Thyroid gland (tissue), 4 donors: ENCODE measurements around the gene PFAS. TPM values are rescaled to one million over a fixed set of nuclear protein-coding genes. Genes with fewer than 3 reads are reported as not detected.

Experiments used
- DNase-seq, 2 donors: peaks; one replicate each; pipeline ENCODE4 v3.0.0-alpha.2; 2019
- H3K27ac ChIP-seq, 3 donors: fragments of 200-600 bp; sonication (generic); 1 replicate in 2 of 3; 2 replicates in 1 of 3; pipeline ENCODE4 v1.5.1; 2016 to 2019; ENCODE audit warnings: mild to moderate bottlenecking in 1 of 3, moderate library complexity in 1 of 3
- H3K27me3 ChIP-seq: fragments of 200-600 bp; sonication (generic); one replicate; pipeline ENCODE4 v1.5.1; 2019
- H3K36me3 ChIP-seq, 2 donors: fragments of 200-600 bp; sonication (generic); one replicate each; pipeline ENCODE4 v1.5.1; 2016 to 2019
- H3K4me1 ChIP-seq, 2 donors: fragments of 200-600 bp; sonication (generic); one replicate each; pipeline ENCODE4 v1.5.1; 2017 to 2019
- H3K4me3 ChIP-seq, 3 donors: fragments of 200-600 bp; sonication (generic); replicated peaks in 1 of 3; 1 replicate in 2 of 3; 2 replicates in 1 of 3; pipeline ENCODE4 v1.5.1; 2016; ENCODE audit warnings: mild to moderate bottlenecking in 1 of 3
- H3K9me3 ChIP-seq: fragments of 200-600 bp; sonication (generic); one replicate; pipeline ENCODE4 v1.5.1; 2017
- CTCF ChIP-seq, 6 experiments: fragments of 200-600 bp in 3 of 6; fragments of 450-650 bp in 3 of 6; sonication (generic) in 3 of 6; IDR thresholded peaks; one replicate each; pipeline ENCODE4 v1.5.1; 2016 to 2019; ENCODE audit warnings: antibody characterized with exemption in 6 of 6, mild to moderate bottlenecking in 2 of 6, inconsistent platforms in 1 of 6, moderate library complexity in 1 of 6
- POLR2A ChIP-seq, 2 donors: fragments of 450-650 bp; IDR thresholded peaks; one replicate each; pipeline ENCODE4 v1.6.1; 2017; ENCODE audit warnings: antibody characterized with exemption in 2 of 2, mild to moderate bottlenecking in 2 of 2, moderate library complexity in 1 of 2
- WGBS, 2 donors: methylation state at CpG; one replicate each; pipeline ENCODE4 v1.1.5; 2017; 5-methylcytosine and 5-hydroxymethylcytosine counted together
- intact Hi-C: fragments of 100-400 bp; cut with DNase I; formaldehyde crosslinking; loops from one replicate; pipeline ENCODE4 v1.15.1; 2023
- total RNA-seq, 4 donors: library from RNA; depleted of rRNA; stranded (reverse); fragments of >200 nt; gene quantifications; one replicate each; pipeline ENCODE4 v1.2.3, GENCODE V29; 2016

The PFAS gene
- total RNA-seq, 4 donors from 2014 or later, result 14.8 to 39.5 (median 18.3) TPM

DNA sequence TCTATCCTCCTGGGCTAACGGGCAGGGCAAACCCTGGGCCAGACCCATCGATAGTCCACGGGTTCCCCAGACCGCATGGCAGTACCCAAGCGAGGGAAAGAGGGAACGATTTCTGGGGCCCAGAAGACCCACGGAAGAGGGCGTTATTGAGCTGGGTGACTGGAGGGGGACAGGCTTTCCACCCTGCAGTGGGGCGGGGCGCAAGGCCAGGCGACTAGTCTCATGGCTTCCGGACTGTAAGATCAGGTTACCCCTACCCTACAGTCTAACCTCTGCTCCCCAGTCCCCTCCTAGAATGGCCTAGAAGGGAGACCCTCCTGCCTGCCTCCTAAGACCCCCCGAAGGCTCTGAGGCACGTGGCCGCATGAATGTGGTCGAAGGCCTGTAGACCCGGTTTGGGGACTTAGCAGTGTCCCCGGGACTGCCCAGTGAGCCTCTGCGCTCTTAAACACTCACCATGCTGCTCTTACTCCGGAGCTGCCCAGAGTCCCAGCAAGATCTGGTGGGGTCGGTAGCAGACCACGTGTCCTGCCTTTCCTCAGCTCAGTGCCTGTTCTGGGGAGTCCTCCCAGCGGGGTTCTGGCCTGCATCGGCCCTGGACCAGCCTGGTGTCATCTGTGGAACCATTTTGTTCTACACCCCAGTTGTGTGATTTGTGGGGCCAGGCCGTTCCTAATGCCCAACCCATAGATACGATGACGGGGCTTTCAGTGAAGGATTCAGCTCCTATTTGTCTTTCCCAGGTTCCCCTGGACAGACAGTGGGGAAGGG is 25.5 kb upstream of the PFAS start:
- intact Hi-C loops, result loop anchor here (10.0 kb wide), 2 partner anchors 71 to 99 kb away; partner anchors contain the start of genes HES7 and SLC25A35
- H3K9me3 ChIP-seq, result no peaks in the 10 kb centered on the region
- no peak for TF ChIP-seq POLR2A (IDR thresholded peaks at IDR 0.05)
- TF ChIP-seq CTCF (IDR thresholded peaks at IDR 0.05), result no peak
- peak overlapping the region; percentile 3 to 66 (median 25) for H3K4me3 ChIP-seq
- peak overlapping the region; percentile 93 to 99 (median 98) for H3K27ac ChIP-seq
- peaks cover 9 to 15% of the 10 kb centered on the region in 2 donors for H3K36me3 ChIP-seq
- 4 to 5% methylated on average over 21 to 24 of the region's 27 CpGs for WGBS, 2 donors
- no peaks in the 10 kb centered on the region for H3K27me3 ChIP-seq
- DNase-seq, result peak; percentile 69
- peaks cover 8 to 18% of the 10 kb centered on the region in 2 donors for H3K4me1 ChIP-seq

GRCh38 chr17:8224891-8225812 is 23.9 kb upstream of the PFAS start:
- peaks cover 8 to 17% of the 10 kb centered on the region in 2 donors for H3K4me1 ChIP-seq
- 92 to 93% methylated on average over 24 to 26 of the region's 26 CpGs for WGBS, 2 donors
- no peak overlapping the region for H3K27ac ChIP-seq
- H3K36me3 ChIP-seq, result peaks cover 25 to 31% of the 10 kb centered on the region in 2 donors
- H3K4me3 ChIP-seq, result no peak overlapping the region
- no peaks in the 10 kb centered on the region for H3K9me3 ChIP-seq
- TF ChIP-seq POLR2A (IDR thresholded peaks at IDR 0.05), result no peak
- TF ChIP-seq CTCF (IDR thresholded peaks at IDR 0.05), result no peak
- intact Hi-C loops, result loop anchor here (10.0 kb wide), 2 partner anchors 70 to 100 kb away; partner anchors contain the start of genes HES7 and SLC25A35
- no peak for DNase-seq
- H3K27me3 ChIP-seq, result no peaks in the 10 kb centered on the region

- peaks cover 31 to 40% of the 10 kb centered on the region in 2 donors for H3K36me3 ChIP-seq
- H3K9me3 ChIP-seq, result no peaks in the 10 kb centered on the region
- 48 to 53% methylated on average over 20 of the region's 20 CpGs for WGBS, 2 donors
- no peak overlapping the region for H3K4me3 ChIP-seq
- H3K27me3 ChIP-seq, result no peaks in the 10 kb centered on the region
- peak; percentile 22 to 40 for DNase-seq
- H3K27ac ChIP-seq, result peak overlapping the region; percentile 23 to 59 (median 32)
- no peak for TF ChIP-seq CTCF (IDR thresholded peaks at IDR 0.05)
- no peak for TF ChIP-seq POLR2A (IDR thresholded peaks at IDR 0.05)
- intact Hi-C loops, result loop anchor here (10.0 kb wide), 2 partner anchors 69 to 101 kb away; partner anchors contain the start of genes HES7 and SLC25A35
- H3K4me1 ChIP-seq, result peaks cover 8 to 12% of the 10 kb centered on the region in 2 donors
Observed at GRCh38 chr17:8225813-8226535, 23.1 kb upstream of the PFAS start.

GRCh38 chr17:8226536-8227237 is 22.4 kb upstream of the PFAS start:
- no peaks in the 10 kb centered on the region for H3K9me3 ChIP-seq
- H3K27ac ChIP-seq, result peak overlapping the region; percentile 23 to 59 (median 32)
- no peak overlapping the region for H3K4me3 ChIP-seq
- peaks cover 38 to 47% of the 10 kb centered on the region in 2 donors for H3K36me3 ChIP-seq
- intact Hi-C loops, result loop anchor here (10.0 kb wide), 2 partner anchors 68 to 102 kb away; partner anchors contain the start of genes HES7 and SLC25A35
- no peak for TF ChIP-seq CTCF (IDR thresholded peaks at IDR 0.05)
- TF ChIP-seq POLR2A (IDR thresholded peaks at IDR 0.05), result no peak
- H3K27me3 ChIP-seq, result no peaks in the 10 kb centered on the region
- WGBS, 2 donors, result 11 to 15% methylated on average over 30 to 32 of the region's 32 CpGs
- peak; percentile 52 to 66 for DNase-seq
- H3K4me1 ChIP-seq, result peaks cover 8 to 12% of the 10 kb centered on the region in 2 donors
